DOHH2 (cell line): Measurements from ENCODE around the gene ABHD16B.

Source experiments
- H3F3A ChIP-seq: fragments of 200-600 bp; sonication (generic), shearing (Covaris generic); 2 replicates; pipeline ENCODE4 v1.6.0; 2016; ENCODE audit warnings: antibody characterized with exemption, mild to moderate bottlenecking; ENCODE audit not compliant: control insufficient read depth, insufficient read depth
- H3K27ac ChIP-seq: fragments of 200-600 bp; sonication (generic); 2 replicates; pipeline ENCODE4 v1.5.1; 2014; ENCODE audit warnings: low read depth, mild to moderate bottlenecking, low read length, moderate library complexity
- H3K27me3 ChIP-seq: fragments of 200-600 bp; sonication (generic); 2 replicates; pipeline ENCODE4 v1.6.1; 2014; ENCODE audit warnings: mild to moderate bottlenecking, low read length, mixed read lengths; ENCODE audit not compliant: control insufficient read depth
- H3K36me3 ChIP-seq: fragments of 200-600 bp; sonication (generic); 2 replicates; pipeline ENCODE4 v1.6.1; 2014; ENCODE audit warnings: mild to moderate bottlenecking, low read length, moderate library complexity, mixed read lengths; ENCODE audit not compliant: control insufficient read depth
- H3K4me1 ChIP-seq: fragments of 200-600 bp; sonication (generic); 2 replicates; pipeline ENCODE4 v1.6.1; 2014; ENCODE audit warnings: mild to moderate bottlenecking, low read length, mixed read lengths; ENCODE audit not compliant: control insufficient read depth
- H3K4me2 ChIP-seq: fragments of 200-600 bp; sonication (generic); 2 replicates; pipeline ENCODE4 v1.6.0; 2014; ENCODE audit warnings: mild to moderate bottlenecking, low read length, moderate library complexity
- H3K4me3 ChIP-seq: fragments of 200-600 bp; sonication (generic); 2 replicates; pipeline ENCODE4 v1.5.1; 2014; ENCODE audit warnings: mild to moderate bottlenecking, low read length, mixed read lengths
- H3K79me2 ChIP-seq: fragments of 200-600 bp; sonication (generic); 2 replicates; pipeline ENCODE4 v1.6.1; 2014; ENCODE audit warnings: mild to moderate bottlenecking, low read length, mixed read lengths; ENCODE audit not compliant: control insufficient read depth
- H3K9me2 ChIP-seq: fragments of 200-600 bp; sonication (generic); replicated peaks from 2 replicates; pipeline ENCODE4 v1.6.1; 2014; ENCODE audit warnings: mild to moderate bottlenecking, low read length, mixed read lengths; ENCODE audit not compliant: control insufficient read depth
- H3K9me3 ChIP-seq: fragments of 200-600 bp; sonication (generic); 2 replicates; pipeline ENCODE4 v1.6.1; 2014; ENCODE audit warnings: antibody characterized with exemption, low read length, mixed read lengths; ENCODE audit not compliant: control insufficient read depth, insufficient read depth
- H4K20me1 ChIP-seq: fragments of 200-600 bp; sonication (generic); 2 replicates; pipeline ENCODE4 v1.6.0; 2014; ENCODE audit warnings: low read depth, mild to moderate bottlenecking, antibody characterized with exemption, low read length, moderate library complexity; ENCODE audit not compliant: control insufficient read depth, insufficient read depth
- EZH2phosphoT487 ChIP-seq: fragments of 200-600 bp; sonication (generic); IDR thresholded peaks from 2 replicates; pipeline ENCODE4 v1.6.1; 2017; ENCODE audit warnings: borderline replicate concordance, mild to moderate bottlenecking, antibody characterized with exemption, low read length, moderate library complexity, mixed read lengths
- TF ChIP-seq, protein P1 (sequence below): fragments of 200-600 bp; sonication (generic); IDR thresholded peaks from one replicate; pipeline ENCODE4 v1.5.1; 2014; ENCODE audit warnings: antibody characterized with exemption, mild to moderate bottlenecking, low read depth, low read length; ENCODE audit not compliant: poor library complexity, severe bottlenecking

Gene ABHD16B

GRCh38 chr20:63819224-63819921 lies 41.9 kb upstream of the ABHD16B start:
- no peak overlapping the region for H3K4me2 ChIP-seq
- H3K27ac ChIP-seq: no peak overlapping the region
- H3K27me3 ChIP-seq: peaks cover 12% of the 10 kb centered on the region

GRCh38 chr20:63821811-63822210 lies 39.5 kb upstream of the ABHD16B start:
- Histone ChIP-seq H3K36me3 (no peaks in the 10 kb centered on the region), H4K20me1 (no peaks in the 10 kb centered on the region), H3K27ac (no peak overlapping the region), H3K4me1 (no peaks in the 10 kb centered on the region), H3K9me2 (no peaks in the 10 kb centered on the region), H3F3A (no peaks in the 10 kb centered on the region), H3K4me2 (no peak overlapping the region), H3K4me3 (no peak overlapping the region), H3K9me3 (no peaks in the 10 kb centered on the region), H3K27me3 (peaks cover 18% of the 10 kb centered on the region), H3K79me2 (no peaks in the 10 kb centered on the region)
- no peak for TF ChIP-seq EZH2phosphoT487
- TF ChIP-seq, protein P1, sequence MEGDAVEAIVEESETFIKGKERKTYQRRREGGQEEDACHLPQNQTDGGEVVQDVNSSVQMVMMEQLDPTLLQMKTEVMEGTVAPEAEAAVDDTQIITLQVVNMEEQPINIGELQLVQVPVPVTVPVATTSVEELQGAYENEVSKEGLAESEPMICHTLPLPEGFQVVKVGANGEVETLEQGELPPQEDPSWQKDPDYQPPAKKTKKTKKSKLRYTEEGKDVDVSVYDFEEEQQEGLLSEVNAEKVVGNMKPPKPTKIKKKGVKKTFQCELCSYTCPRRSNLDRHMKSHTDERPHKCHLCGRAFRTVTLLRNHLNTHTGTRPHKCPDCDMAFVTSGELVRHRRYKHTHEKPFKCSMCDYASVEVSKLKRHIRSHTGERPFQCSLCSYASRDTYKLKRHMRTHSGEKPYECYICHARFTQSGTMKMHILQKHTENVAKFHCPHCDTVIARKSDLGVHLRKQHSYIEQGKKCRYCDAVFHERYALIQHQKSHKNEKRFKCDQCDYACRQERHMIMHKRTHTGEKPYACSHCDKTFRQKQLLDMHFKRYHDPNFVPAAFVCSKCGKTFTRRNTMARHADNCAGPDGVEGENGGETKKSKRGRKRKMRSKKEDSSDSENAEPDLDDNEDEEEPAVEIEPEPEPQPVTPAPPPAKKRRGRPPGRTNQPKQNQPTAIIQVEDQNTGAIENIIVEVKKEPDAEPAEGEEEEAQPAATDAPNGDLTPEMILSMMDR: no peak

More at GRCh38 chr20:63819224-63819921, 41.9 kb upstream of the ABHD16B start:
- Histone ChIP-seq H3F3A (no peaks in the 10 kb centered on the region), H3K4me3 (no peak overlapping the region), H3K9me3 (no peaks in the 10 kb centered on the region; the same call in 1 of the 2 replicates), H3K79me2 (no peaks in the 10 kb centered on the region), H3K9me2 (no peaks in the 10 kb centered on the region), H3K4me1 (no peaks in the 10 kb centered on the region), H4K20me1 (no peaks in the 10 kb centered on the region), H3K36me3 (no peaks in the 10 kb centered on the region)
- TF ChIP-seq EZH2phosphoT487: no peak
- TF ChIP-seq, protein P1: no peak

DNA sequence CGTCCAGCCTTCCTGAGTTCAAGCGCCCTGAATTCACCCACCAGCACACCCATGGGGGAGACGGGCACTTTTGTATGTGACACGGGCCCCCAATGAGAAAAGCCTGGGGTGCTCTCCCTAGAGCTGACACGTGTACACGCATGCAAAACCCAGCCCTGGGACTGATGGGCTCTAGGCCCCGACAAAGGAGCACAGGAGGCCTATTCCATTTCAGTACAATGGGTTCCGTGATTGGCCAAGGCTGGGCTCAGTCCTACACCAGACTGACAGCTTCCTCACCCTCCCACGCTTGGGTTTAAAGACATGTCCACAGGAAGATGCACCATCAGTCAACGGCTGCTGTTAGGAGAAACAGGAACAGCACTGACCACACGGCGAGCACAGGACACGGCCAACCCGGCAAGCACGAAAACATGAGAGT lies 39.0 kb upstream of the ABHD16B start:
- Histone ChIP-seq H4K20me1 (no peaks in the 10 kb centered on the region), H3K4me3 (no peak overlapping the region), H3F3A (no peaks in the 10 kb centered on the region), H3K27ac (no peak overlapping the region), H3K9me3 (no peaks in the 10 kb centered on the region), H3K4me2 (no peak overlapping the region), H3K79me2 (no peaks in the 10 kb centered on the region), H3K4me1 (no peaks in the 10 kb centered on the region), H3K27me3 (peaks cover 18% of the 10 kb centered on the region), H3K9me2 (no peaks in the 10 kb centered on the region), H3K36me3 (no peaks in the 10 kb centered on the region)
- no peak for TF ChIP-seq EZH2phosphoT487

GRCh38 chr20:63823691-63824311 lies 37.5 kb upstream of the ABHD16B start:
- no peaks in the 10 kb centered on the region for H3K9me2 ChIP-seq
- H3K4me2 ChIP-seq: no peak overlapping the region
- H3K27me3 ChIP-seq: peaks cover 27% of the 10 kb centered on the region
- no peak overlapping the region for H3K27ac ChIP-seq
- no peaks in the 10 kb centered on the region for H3K79me2 ChIP-seq
- no peak overlapping the region for H3K4me3 ChIP-seq
- no peaks in the 10 kb centered on the region for H3F3A ChIP-seq
- no peaks in the 10 kb centered on the region for H4K20me1 ChIP-seq
- H3K36me3 ChIP-seq: no peaks in the 10 kb centered on the region
- H3K4me1 ChIP-seq: no peaks in the 10 kb centered on the region
- no peaks in the 10 kb centered on the region for H3K9me3 ChIP-seq
- no peak for TF ChIP-seq EZH2phosphoT487
- TF ChIP-seq, protein P1: no peak
